GM08714 (cell line): Measurements from ENCODE around the gene OBP2B.

Experiments
- H3K4me3 ChIP-seq: fragments of 200-500 bp; sonication (Bioruptor generic); 2 replicates; pipeline ENCODE4 v1.5.1; 2014; ENCODE audit warnings: mild to moderate bottlenecking, low read length, inconsistent platforms
- ZNF274 ChIP-seq: IDR thresholded peaks from 2 replicates; pipeline ENCODE4 v1.6.1; 2012; ENCODE audit warnings: mild to moderate bottlenecking, low read depth, low read length

OBP2B gene

DNA sequence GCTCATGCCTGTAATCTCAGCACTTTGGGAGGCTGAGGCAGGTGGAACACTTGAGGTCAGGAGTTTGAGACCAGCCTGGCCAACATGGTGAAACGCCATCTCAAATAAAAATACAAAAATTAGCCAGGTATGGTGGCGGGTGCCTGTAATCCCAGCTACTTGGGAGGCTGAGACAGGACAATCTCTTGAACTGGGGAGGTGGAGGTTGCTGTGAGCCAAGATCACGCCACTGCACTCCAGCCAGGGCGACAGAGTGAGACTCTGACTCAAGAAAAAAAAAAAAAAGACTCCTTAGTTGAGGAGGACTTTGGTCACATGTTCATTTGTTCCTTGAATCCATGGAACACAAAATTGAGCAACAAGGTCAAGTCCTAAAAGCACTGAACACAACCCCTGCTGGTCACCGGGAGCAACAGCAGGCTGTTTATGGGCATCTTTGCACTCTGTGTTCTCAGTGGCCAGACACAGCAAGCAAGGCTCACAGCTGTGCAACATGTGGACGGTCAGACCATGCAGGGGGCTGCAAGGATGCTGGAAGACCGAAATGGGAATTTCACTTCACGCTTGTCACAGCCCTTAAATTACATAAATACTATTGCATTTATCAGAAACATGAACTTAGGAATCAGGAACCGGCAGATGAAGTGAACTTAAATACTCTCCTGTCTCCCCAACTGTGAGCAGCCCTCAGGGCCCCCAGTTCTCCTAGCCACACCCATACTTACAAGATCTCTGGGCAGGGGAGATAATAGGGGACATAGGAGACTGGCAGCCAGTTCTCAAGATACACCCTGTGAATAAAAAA is 48.1 kb downstream of the OBP2B start:
- no peak for TF ChIP-seq ZNF274

DNA sequence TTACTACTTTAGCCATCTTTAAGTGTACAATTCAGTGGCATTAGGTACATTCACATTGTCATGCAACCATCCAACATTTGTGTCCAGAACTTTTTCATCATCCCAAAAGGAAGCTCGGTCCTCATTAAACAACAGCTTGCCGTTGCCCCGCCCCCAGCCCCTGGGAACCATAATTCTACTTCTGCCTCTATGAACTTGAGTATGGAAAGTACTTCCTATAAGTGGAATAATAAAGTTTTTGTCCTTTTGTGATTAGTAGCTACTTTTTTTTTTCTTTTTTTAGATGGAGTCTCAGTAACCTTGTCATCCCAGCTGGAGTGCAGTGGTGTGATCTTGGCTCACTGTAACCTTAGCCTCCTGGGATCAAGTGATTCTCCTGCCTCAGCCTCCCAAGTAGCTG is 50.4 kb downstream of the OBP2B start:
- TF ChIP-seq ZNF274 = no peak
- H3K4me3 ChIP-seq = no peak overlapping the region

More for the DNA sequence above, 48.1 kb downstream of the OBP2B start:
- no peak overlapping the region for H3K4me3 ChIP-seq
